B cell (primary cell): ENCODE data around the gene SMARCC2. TPM values are rescaled to one million over a fixed set of nuclear protein-coding genes. Genes with fewer than 3 reads are reported as not detected.

ENCODE experiments used
- ATAC-seq: fragments of 200-7000 bp; cut with Tn5 transposase; one replicate; pipeline ENCODE4 v1.10.0; 2021; ENCODE audit warnings: low read depth, mild to moderate bottlenecking, moderate number of reproducible peaks, moderate library complexity
- CTCF ChIA-PET: fragments of 350-600 bp; sonication (Branson Sonifier 250); formaldehyde crosslinking; loops from one replicate; lab custom pipeline; 2021; ENCODE audit warnings: antibody characterized with exemption, inconsistent platforms; lab: Charles Lee
- POLR2A ChIA-PET: fragments of 350-600 bp; sonication (Branson Sonifier 250); formaldehyde crosslinking; loops from one replicate; lab custom pipeline; 2021; ENCODE audit warnings: antibody characterized with exemption; lab: Charles Lee
- DNase-seq: peaks from one replicate; pipeline ENCODE4 v3.0.0; 2013
- H2AFZ ChIP-seq: 2 replicates; pipeline ENCODE4 v1.6.1; 2012; ENCODE audit warnings: mild to moderate bottlenecking, low read depth, low read length; ENCODE audit not compliant: insufficient read depth, poor library complexity, severe bottlenecking
- H3K27ac ChIP-seq, 2 donors: 1 replicate in 1 of 2; 2 replicates in 1 of 2; pipeline ENCODE4 v1.5.1; 2012 to 2013; ENCODE audit warnings: low read length in 2 of 2, mild to moderate bottlenecking in 2 of 2, moderate library complexity in 1 of 2
- H3K27me3 ChIP-seq, 4 experiments: fragments of 200-600 bp in 1 of 4; sonication (generic) in 1 of 4; replicated peaks in 1 of 4; 1 replicate in 2 of 4; 2 replicates in 2 of 4; pipeline versions ENCODE4 v1.6.1 to v1.7.0; 2013 to 2016; ENCODE audit warnings: low read length in 3 of 4, mild to moderate bottlenecking in 2 of 4, mixed read lengths in 1 of 4, moderate library complexity in 1 of 4; ENCODE audit not compliant: insufficient read depth in 4 of 4, control insufficient read depth in 3 of 4; ENCODE audit errors: control extremely low read depth in 1 of 4
- H3K36me3 ChIP-seq, 2 experiments: replicated peaks in 1 of 2; 1 replicate in 1 of 2; 2 replicates in 1 of 2; pipeline versions ENCODE4 v1.6.1 to v1.7.1; 2013; ENCODE audit warnings: low read length in 1 of 2; ENCODE audit not compliant: insufficient read depth in 2 of 2, control insufficient read depth in 1 of 2; ENCODE audit errors: control extremely low read depth in 1 of 2, extremely low read depth in 1 of 2
- H3K4me1 ChIP-seq, 2 donors: fragments of 200-600 bp in 1 of 2; sonication (generic) in 1 of 2; 1 replicate in 1 of 2; 2 replicates in 1 of 2; pipeline versions ENCODE4 v1.5.1 to v1.6.1; 2013 to 2017; ENCODE audit warnings: low read length in 2 of 2; ENCODE audit not compliant: control insufficient read depth in 2 of 2, insufficient read depth in 2 of 2
- H3K4me2 ChIP-seq: replicated peaks from 2 replicates; pipeline ENCODE3; 2012; ENCODE audit warnings: mild to moderate bottlenecking, low read depth, low read length; ENCODE audit not compliant: poor library complexity, severe bottlenecking
- H3K4me3 ChIP-seq, 5 experiments: fragments of 200-600 bp in 1 of 5; sonication (generic) in 1 of 5; 1 replicate in 3 of 5; 2 replicates in 2 of 5; pipeline versions ENCODE4 v1.5.1 to v1.7.0; 2011 to 2016; ENCODE audit warnings: low read length in 4 of 5, mild to moderate bottlenecking in 4 of 5, low read depth in 2 of 5, control low read depth in 1 of 5, moderate library complexity in 1 of 5; ENCODE audit not compliant: insufficient read depth in 1 of 5; ENCODE audit errors: control extremely low read depth in 1 of 5, extremely low read depth in 1 of 5
- H3K79me2 ChIP-seq: fragments of 200-600 bp; sonication (generic); one replicate; pipeline ENCODE4 v1.6.0; 2016; ENCODE audit warnings: low read length; ENCODE audit not compliant: control insufficient read depth, insufficient read depth
- H3K9ac ChIP-seq: fragments of 200-600 bp; sonication (generic); 2 replicates; pipeline ENCODE4 v1.6.1; 2017; ENCODE audit warnings: mild to moderate bottlenecking, low read length, moderate library complexity
- H3K9me3 ChIP-seq, 3 donors: one replicate each; pipeline versions ENCODE4 v1.6.1 to v1.7.1; 2013; ENCODE audit warnings: low read length in 2 of 3; ENCODE audit not compliant: control insufficient read depth in 2 of 3, insufficient read depth in 1 of 3; ENCODE audit errors: control extremely low read depth in 1 of 3
- H4K20me1 ChIP-seq: 2 replicates; pipeline ENCODE4 v1.6.0; 2012; ENCODE audit warnings: mild to moderate bottlenecking, low read length; ENCODE audit not compliant: insufficient read depth, control insufficient read depth, poor library complexity, severe bottlenecking
- H3K27ac Mint-ChIP-seq: one replicate; pipeline ENCODE4 v1.8.0; 2021; ENCODE audit warnings: mixed read lengths
- H3K27me3 Mint-ChIP-seq: one replicate; pipeline ENCODE4 v1.8.0; 2021; ENCODE audit warnings: mixed read lengths
- H3K4me1 Mint-ChIP-seq: one replicate; pipeline ENCODE4 v1.8.0; 2021; ENCODE audit warnings: mixed read lengths
- H3K4me3 Mint-ChIP-seq: one replicate; pipeline ENCODE4 v1.8.0; 2021; ENCODE audit warnings: mixed read lengths
- H3K9me3 Mint-ChIP-seq: one replicate; pipeline ENCODE4 v1.8.0; 2022; ENCODE audit warnings: mixed read lengths; ENCODE audit not compliant: insufficient read depth
- EZH2 ChIP-seq: IDR thresholded peaks from 2 replicates; pipeline ENCODE4 v1.6.1; 2012; ENCODE audit warnings: borderline replicate concordance, low read depth, mild to moderate bottlenecking, moderate library complexity, low read length; ENCODE audit not compliant: insufficient read depth, poor library complexity, severe bottlenecking
- WGBS: methylation state at CpG from one replicate; pipeline ENCODE4 v1.1.5; 2013; ENCODE audit warnings: missing lambda C conversion rate; ENCODE audit not compliant: insufficient coverage; 5-methylcytosine and 5-hydroxymethylcytosine counted together
- intact Hi-C: fragments of 100-400 bp; cut with micrococcal nuclease; formaldehyde crosslinking; loops from one replicate; pipeline ENCODE4 v1.10.0; 2022
- polyA plus RNA-seq: library from polyadenylated mRNA; depleted of rRNA; stranded (reverse); fragments of >200 nt; gene quantifications from 2 replicates; pipeline ENCODE4 v1.2.3, GENCODE V29; 2012
- total RNA-seq, 2 donors: library from RNA; stranded (reverse); fragments of 120-200 nt in 1 of 2; gene quantifications; 1 replicate in 1 of 2; 2 replicates in 1 of 2; pipeline versions ENCODE4 v1.2.3 to v1.2.4, GENCODE V29; 2013 to 2022
- TF ChIP-seq, protein P1 (sequence below): fragments of 200-600 bp; IDR thresholded peaks from one replicate; pipeline ENCODE4 v1.8.0; 2022; ENCODE audit warnings: antibody characterized with exemption, mild to moderate bottlenecking

Gene SMARCC2
- total and polyA plus RNA-seq, 2 donors (not counting 1 experiment from before 2014, with no cell fraction given), result 70.4 to 198 TPM

DNA sequence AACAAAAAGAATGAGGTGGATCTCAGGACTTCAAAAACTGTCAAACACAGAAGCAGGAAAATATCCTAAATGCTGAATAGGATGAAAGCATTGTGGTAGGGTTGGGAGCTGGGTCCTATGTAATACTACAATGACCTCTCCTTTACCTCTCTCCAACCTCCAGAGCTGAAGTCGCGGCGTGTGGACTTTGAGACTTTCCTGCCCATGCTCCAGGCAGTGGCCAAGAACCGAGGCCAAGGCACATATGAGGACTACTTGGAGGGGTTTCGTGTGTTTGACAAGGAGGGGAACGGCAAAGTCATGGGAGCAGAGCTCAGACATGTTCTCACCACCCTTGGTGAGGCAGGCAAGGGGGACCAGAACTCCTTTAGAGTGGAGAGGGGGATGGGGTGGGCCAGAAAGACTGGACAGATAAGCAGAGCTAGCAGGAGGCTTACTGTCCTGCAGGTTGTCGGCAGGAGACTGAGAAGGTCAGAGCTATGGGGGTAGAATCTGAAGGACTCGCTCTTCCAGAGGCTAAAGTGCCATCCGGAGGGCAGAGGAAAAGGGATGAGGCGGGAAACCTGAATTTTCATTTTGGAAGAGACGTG is 33.9 kb downstream of the SMARCC2 start:
- ATAC-seq (no peak), DNase-seq (no peak)
- CTCF ChIA-PET, result interaction anchor here (1.8 to 2.9 kb wide), 5 partner anchors 27 to 67 kb away, joined by 5 to 14 read pairs (median 6); partner anchors contain the start of genes ESYT1, RNF41 and SMARCC2
- intact Hi-C loops, result loop anchor here (5.0 to 10.0 kb wide), 2 partner anchors 38 to 919 kb away; partner anchors contain the start of genes NEMP1, RPL41 and ZC3H10
- H3K4me2 ChIP-seq, result no peak overlapping the region
- H3K4me3 ChIP-seq, result no peak overlapping the region
- H3K9ac ChIP-seq, result no peak overlapping the region
- H3K9me3 ChIP-seq, result no peaks in the 10 kb centered on the region
- H3K36me3 ChIP-seq, result peaks cover 0 to 10% of the 10 kb centered on the region in 2 experiments
- Mint-ChIP-seq H3K9me3 (no peaks in the 10 kb centered on the region), H3K4me1 (peaks cover 54% of the 10 kb centered on the region), H3K4me3 (peak overlapping the region; percentile 42), H3K27ac (peak overlapping the region; percentile 50), H3K27me3 (no peaks in the 10 kb centered on the region)
- POLR2A ChIA-PET, result interaction anchor here (1.3 to 2.1 kb wide), 2 partner anchors 16 to 34 kb away, joined by 3 to 14 read pairs; partner anchors contain the start of gene SMARCC2
- peaks cover 7% of the 10 kb centered on the region for H4K20me1 ChIP-seq
- H3K27ac ChIP-seq, result no peak overlapping the region
- H3K79me2 ChIP-seq, result peaks cover 82% of the 10 kb centered on the region
- WGBS, result 99% methylated on average over 8 of the region's 11 CpGs
- H3K27me3 ChIP-seq, result no peaks in the 10 kb centered on the region
- TF ChIP-seq EZH2, result no peak
- TF ChIP-seq, protein P1, sequence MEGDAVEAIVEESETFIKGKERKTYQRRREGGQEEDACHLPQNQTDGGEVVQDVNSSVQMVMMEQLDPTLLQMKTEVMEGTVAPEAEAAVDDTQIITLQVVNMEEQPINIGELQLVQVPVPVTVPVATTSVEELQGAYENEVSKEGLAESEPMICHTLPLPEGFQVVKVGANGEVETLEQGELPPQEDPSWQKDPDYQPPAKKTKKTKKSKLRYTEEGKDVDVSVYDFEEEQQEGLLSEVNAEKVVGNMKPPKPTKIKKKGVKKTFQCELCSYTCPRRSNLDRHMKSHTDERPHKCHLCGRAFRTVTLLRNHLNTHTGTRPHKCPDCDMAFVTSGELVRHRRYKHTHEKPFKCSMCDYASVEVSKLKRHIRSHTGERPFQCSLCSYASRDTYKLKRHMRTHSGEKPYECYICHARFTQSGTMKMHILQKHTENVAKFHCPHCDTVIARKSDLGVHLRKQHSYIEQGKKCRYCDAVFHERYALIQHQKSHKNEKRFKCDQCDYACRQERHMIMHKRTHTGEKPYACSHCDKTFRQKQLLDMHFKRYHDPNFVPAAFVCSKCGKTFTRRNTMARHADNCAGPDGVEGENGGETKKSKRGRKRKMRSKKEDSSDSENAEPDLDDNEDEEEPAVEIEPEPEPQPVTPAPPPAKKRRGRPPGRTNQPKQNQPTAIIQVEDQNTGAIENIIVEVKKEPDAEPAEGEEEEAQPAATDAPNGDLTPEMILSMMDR, result no peak
- no peak overlapping the region for H2AFZ ChIP-seq
- peaks cover 30 to 48% of the 10 kb centered on the region in 2 donors for H3K4me1 ChIP-seq

DNA sequence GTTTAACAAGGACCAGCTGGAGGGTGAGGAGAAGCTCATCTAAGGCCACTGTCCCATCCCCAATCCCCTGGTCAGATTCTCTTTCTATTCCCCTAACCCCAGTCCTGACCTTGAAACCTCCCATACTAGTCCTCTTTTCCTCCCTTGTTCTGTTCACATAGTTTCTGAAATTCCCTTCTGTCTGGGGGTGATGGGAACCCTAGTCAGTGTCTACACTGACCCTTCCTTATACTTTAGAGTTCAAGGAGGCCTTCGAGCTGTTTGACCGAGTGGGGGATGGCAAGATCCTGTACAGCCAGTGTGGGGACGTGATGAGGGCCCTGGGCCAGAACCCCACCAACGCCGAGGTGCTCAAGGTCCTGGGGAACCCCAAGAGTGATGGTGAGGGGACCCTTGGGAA is 34.5 kb downstream of the SMARCC2 start:
- peak overlapping the region; percentile 53 for H3K27ac Mint-ChIP-seq
- H3K4me1 Mint-ChIP-seq, result peaks cover 52% of the 10 kb centered on the region
- peaks cover 7% of the 10 kb centered on the region for H4K20me1 ChIP-seq
- H3K27me3 Mint-ChIP-seq, result no peaks in the 10 kb centered on the region
- TF ChIP-seq, protein P1, result no peak
- no peak for TF ChIP-seq EZH2
- peaks cover 0 to 6% of the 10 kb centered on the region in 2 experiments for H3K36me3 ChIP-seq
- H3K4me1 ChIP-seq, result peaks cover 25 to 43% of the 10 kb centered on the region in 2 donors
- POLR2A ChIA-PET, result interaction anchor here (0.6 to 1.3 kb wide), 2 partner anchors 15 to 54 kb away, joined by 3 read pairs; no protein-coding TSS in a partner anchor
- H3K9me3 ChIP-seq, result no peaks in the 10 kb centered on the region
- no peak overlapping the region for H3K9ac ChIP-seq
- 96% methylated on average over 5 of the region's 5 CpGs for whole genome bisulfite sequencing
- H3K27ac ChIP-seq, result no peak overlapping the region
- intact Hi-C loops, result loop anchor here (5.0 to 10.0 kb wide), 2 partner anchors 38 to 920 kb away; partner anchors contain the start of genes NEMP1, RPL41 and ZC3H10
- H3K9me3 Mint-ChIP-seq, result no peaks in the 10 kb centered on the region
- no peak for ATAC-seq
- H3K4me3 Mint-ChIP-seq, result no peak overlapping the region
- CTCF ChIA-PET, result interaction anchor here (0.9 to 2.9 kb wide), 6 partner anchors 27 to 67 kb away, joined by 4 to 14 read pairs (median 6); partner anchors contain the start of genes ESYT1, RNF41, SMARCC2 and ZC3H10
- H3K4me3 ChIP-seq, result no peak overlapping the region
- H3K27me3 ChIP-seq, result no peaks in the 10 kb centered on the region
- no peak overlapping the region for H3K4me2 ChIP-seq
- DNase-seq, result no peak
- no peak overlapping the region for H2AFZ ChIP-seq
- H3K79me2 ChIP-seq, result peaks cover 82% of the 10 kb centered on the region
